ENCODE results near the gene SCIN. TPM values are rescaled to one million over a fixed set of nuclear protein-coding genes. Genes with fewer than 3 reads are reported as not detected.
"Not testable (repeated sequence)": the region's sequence is repeated elsewhere in the genome, so short reads cannot be mapped to it uniquely, and the experiment has no call there.

Gene SCIN
- 0.09 and 0.39 TPM in 2 replicates for total RNA-seq (2021)
- Bru-seq, nascent RNA = percentile 17 among the genes with signal in this experiment
- percentile 11 among the genes with signal in this experiment for BruChase-seq, experiment 1, labeled RNA remaining after a 2-hour chase
- BruChase-seq, experiment 2, labeled RNA remaining after a 6-hour chase = percentile 12 among the genes with signal in this experiment
- long read RNA-seq, full-length matches to known transcripts = 2 of 2 reads
- long read RNA-seq, partial matches to known transcripts = 0 of 2 reads
- long read RNA-seq, other reads (novel, unspliced or antisense) = 0 of 2 reads

DNA sequence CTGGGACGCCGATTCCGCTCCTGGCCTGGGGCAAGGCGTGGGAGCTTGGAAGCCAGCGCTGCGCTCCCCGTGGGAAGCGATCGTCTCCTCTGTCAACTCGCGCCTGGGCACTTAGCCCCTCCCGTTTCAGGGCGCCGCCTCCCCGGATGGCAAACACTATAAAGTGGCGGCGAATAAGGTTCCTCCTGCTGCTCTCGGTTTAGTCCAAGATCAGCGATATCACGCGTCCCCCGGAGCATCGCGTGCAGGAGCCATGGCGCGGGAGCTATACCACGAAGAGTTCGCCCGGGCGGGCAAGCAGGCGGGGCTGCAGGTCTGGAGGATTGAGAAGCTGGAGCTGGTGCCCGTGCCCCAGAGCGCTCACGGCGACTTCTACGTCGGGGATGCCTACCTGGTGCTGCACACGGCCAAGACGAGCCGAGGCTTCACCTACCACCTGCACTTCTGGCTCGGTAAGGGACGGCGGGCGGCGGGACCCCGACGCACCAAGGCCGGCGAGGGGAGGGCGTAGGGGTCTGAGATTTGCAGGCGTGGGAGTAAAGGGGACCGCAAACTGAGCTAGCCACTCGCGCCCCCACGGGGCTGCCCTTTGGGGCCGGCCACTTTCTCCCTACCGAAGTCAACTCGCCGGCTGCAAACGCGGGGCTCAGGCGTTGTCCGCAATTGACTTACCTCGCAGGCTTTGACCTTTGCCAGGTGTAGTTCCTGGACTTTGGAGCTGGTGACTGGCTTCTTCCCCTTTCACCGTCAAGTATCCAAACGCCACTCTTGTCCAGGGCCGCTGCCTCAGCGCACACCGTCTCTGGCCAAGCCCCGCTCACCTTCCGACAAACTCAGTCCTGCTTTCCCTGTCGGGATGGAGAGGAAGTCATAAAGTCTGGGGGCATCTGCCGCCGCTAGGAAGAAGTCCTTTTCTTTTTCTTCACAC is at the start of gene SCIN:
TSS of gene SCIN (plus strand) at position 187 of the 928 bp plus-strand sequence. CDS start at position 254, 67 bp downstream.
- DNase-seq (ENCODE audit: low spot score) = peak; percentile 45
- POLR2A ChIA-PET (ENCODE audit: low non-redundant PET) = no interaction called here
- no TSS peak for BruUV-seq (replicated peaks)

GRCh38 chr7:12524794-12525386 is 45.6 kb upstream of the SCIN start:
- ChIA-PET POLR2A (ENCODE audit: low non-redundant PET) (no interaction called here), CTCF (interaction anchor here (1.1 to 1.4 kb wide), 2 partner anchors 96 to 99 kb away, joined by 3 to 9 read pairs; no protein-coding TSS in a partner anchor)
- Histone ChIP-seq H3K4me3 (ENCODE audit: low read depth, low read length, poor library complexity, severe bottlenecking) (no peak overlapping the region), H3K27ac (ENCODE audit: low read depth, low read length, poor library complexity, severe bottlenecking) (no peak overlapping the region), H3K36me3 (ENCODE audit: insufficient read depth, low read length, poor library complexity, severe bottlenecking) (no peaks in the 10 kb centered on the region), H3K27me3 (replicated peaks; ENCODE audit: insufficient read depth, low read depth, low read length, poor library complexity) (peaks cover 6% of the 10 kb centered on the region), H3K4me1 (ENCODE audit: insufficient read depth, low read length, poor library complexity, severe bottlenecking) (no peaks in the 10 kb centered on the region), H3K9me3 (ENCODE audit: low read depth, low read length, poor library complexity, severe bottlenecking) (no peaks in the 10 kb centered on the region)
- intact Hi-C loops (cut with micrococcal nuclease; ENCODE audit: unreplicated experiment) = loop anchor here (1.0 to 5.0 kb wide), 3 partner anchors 99 to 738 kb away; no protein-coding TSS in a partner anchor
- TF ChIP-seq CTCF (conservative IDR thresholded peaks at IDR 0.05; ENCODE audit: low read depth, low read length) = peak; percentile 66
- no peak for TF ChIP-seq EZH2 (IDR thresholded peaks at IDR 0.05; ENCODE audit: borderline replicate concordance, low read depth, low read length, poor library complexity, severe bottlenecking)
- BruUV-seq (replicated peaks) = no TSS peak
- DNase-seq (ENCODE audit: low spot score) = peak; percentile 65

More for the DNA sequence above, at the start of gene SCIN:
- TF ChIP-seq CTCF (conservative IDR thresholded peaks at IDR 0.05; ENCODE audit: low read depth, low read length) (no peak), EZH2 (IDR thresholded peaks at IDR 0.05; ENCODE audit: borderline replicate concordance, low read depth, low read length, poor library complexity, severe bottlenecking) (no peak)
- Histone ChIP-seq H3K27ac (ENCODE audit: low read depth, low read length, poor library complexity, severe bottlenecking) (no peak within 1 kb of the TSS), H3K4me3 (ENCODE audit: low read depth, low read length, poor library complexity, severe bottlenecking) (peak within 1 kb of the TSS; percentile 38), H3K4me1 (ENCODE audit: insufficient read depth, low read length, poor library complexity, severe bottlenecking) (no peaks in the 10 kb centered on the region), H3K27me3 (replicated peaks; ENCODE audit: insufficient read depth, low read depth, low read length, poor library complexity) (peaks cover 34% of the 10 kb centered on the region), H3K9me3 (ENCODE audit: low read depth, low read length, poor library complexity, severe bottlenecking) (no peaks in the 10 kb centered on the region), H3K36me3 (ENCODE audit: insufficient read depth, low read length, poor library complexity, severe bottlenecking) (no peaks in the 10 kb centered on the region)
- CTCF ChIA-PET = no interaction called here
- intact Hi-C loops (cut with micrococcal nuclease; ENCODE audit: unreplicated experiment) = no loop called here

- H3K27ac ChIP-seq (ENCODE audit: low read depth, low read length, poor library complexity, severe bottlenecking); H3K36me3 ChIP-seq (ENCODE audit: insufficient read depth, low read length, poor library complexity, severe bottlenecking); H3K27me3 ChIP-seq (replicated peaks; ENCODE audit: insufficient read depth, low read depth, low read length, poor library complexity); H3K4me3 ChIP-seq (ENCODE audit: low read depth, low read length, poor library complexity, severe bottlenecking); H3K9me3 ChIP-seq (ENCODE audit: low read depth, low read length, poor library complexity, severe bottlenecking); BruUV-seq (replicated peaks); CTCF ChIA-PET; DNase-seq (ENCODE audit: low spot score); POLR2A ChIA-PET (ENCODE audit: low non-redundant PET); H3K4me1 ChIP-seq (ENCODE audit: insufficient read depth, low read length, poor library complexity, severe bottlenecking): not testable (repeated sequence)
- intact Hi-C loops (cut with micrococcal nuclease; ENCODE audit: unreplicated experiment) = loop anchor here (5.0 kb wide), 1 partner anchor 146 kb away; no protein-coding TSS in a partner anchor
Observed at GRCh38 chr7:12526693-12527092, 43.8 kb upstream of the SCIN start.

DNA sequence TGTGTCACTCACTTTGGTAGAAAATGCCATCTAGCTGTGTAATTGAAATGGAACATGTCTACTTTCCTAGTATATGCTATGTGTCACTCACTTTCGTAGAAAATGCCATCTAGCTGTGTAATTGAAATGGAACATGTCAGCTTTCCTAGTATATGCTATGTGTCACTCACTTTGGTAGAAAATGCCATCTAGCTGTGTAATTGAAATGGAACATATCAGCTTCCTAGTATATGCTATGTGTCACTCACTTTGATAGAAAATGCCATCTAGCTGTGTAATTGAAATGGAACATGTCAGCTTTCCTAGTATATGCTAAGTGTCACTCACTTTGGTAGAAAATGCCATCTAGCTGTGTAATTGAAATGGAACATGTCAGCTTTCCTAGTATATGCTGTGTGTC is 42.9 kb upstream of the SCIN start:
- not testable (repeated sequence) for BruUV-seq (replicated peaks)

More for the DNA sequence above, 42.9 kb upstream of the SCIN start:
- CTCF ChIA-PET; POLR2A ChIA-PET (ENCODE audit: low non-redundant PET); H3K4me1 ChIP-seq (ENCODE audit: insufficient read depth, low read length, poor library complexity, severe bottlenecking); H3K36me3 ChIP-seq (ENCODE audit: insufficient read depth, low read length, poor library complexity, severe bottlenecking); H3K27me3 ChIP-seq (replicated peaks; ENCODE audit: insufficient read depth, low read depth, low read length, poor library complexity); DNase-seq (ENCODE audit: low spot score); H3K4me3 ChIP-seq (ENCODE audit: low read depth, low read length, poor library complexity, severe bottlenecking); H3K27ac ChIP-seq (ENCODE audit: low read depth, low read length, poor library complexity, severe bottlenecking); H3K9me3 ChIP-seq (ENCODE audit: low read depth, low read length, poor library complexity, severe bottlenecking): not testable (repeated sequence)
- intact Hi-C loops (cut with micrococcal nuclease; ENCODE audit: unreplicated experiment) = loop anchor here (5.0 kb wide), 1 partner anchor 145 kb away; no protein-coding TSS in a partner anchor

Data from A673 (cell line).